ENCODE results near the gene CTNND2. TPM values are rescaled to one million over a fixed set of nuclear protein-coding genes. Genes with fewer than 3 reads are reported as not detected.

The CTNND2 gene
- total and polyA plus RNA-seq, 4 donors, result 36.5 to 183 (median 97.7) TPM

- peak in 1 of 6 donors; percentile 36 for DNase-seq (ENCODE audit: low read depth in 4 of 6, low spot score in 6 of 6)
- Histone ChIP-seq H3K9me3 (ENCODE audit: control insufficient read depth, insufficient read depth, low read length) (no peaks in the 10 kb centered on the region), H3K27me3 (ENCODE audit: control insufficient read depth, insufficient read depth, low read length) (no peaks in the 10 kb centered on the region), H3K4me1 (ENCODE audit: control insufficient read depth, insufficient read depth, low read length) (no peaks in the 10 kb centered on the region), H3K36me3 (ENCODE audit: control insufficient read depth, insufficient read depth, low read length) (no peaks in the 10 kb centered on the region), H3K4me3 (ENCODE audit: low read depth, low read length) (no peak overlapping the region), H3K27ac (ENCODE audit: low read depth, low read length) (no peak overlapping the region)
- 96% methylated on average over 7 of the region's 7 CpGs for WGBS (ENCODE audit: insufficient coverage)
Measured at GRCh38 chr5:11304641-11305040, 599.6 kb downstream of the CTNND2 start.

- no peaks in the 10 kb centered on the region for H3K27me3 ChIP-seq (ENCODE audit: control insufficient read depth, insufficient read depth, low read length)
- H3K27ac ChIP-seq (ENCODE audit: low read depth, low read length), result no peak overlapping the region
- H3K4me1 ChIP-seq (ENCODE audit: control insufficient read depth, insufficient read depth, low read length), result no peaks in the 10 kb centered on the region
- no peak overlapping the region for H3K4me3 ChIP-seq (ENCODE audit: low read depth, low read length)
- H3K36me3 ChIP-seq (ENCODE audit: control insufficient read depth, insufficient read depth, low read length), result no peaks in the 10 kb centered on the region
- DNase-seq (ENCODE audit: low read depth in 4 of 6, low spot score in 6 of 6), result no peak
- WGBS (ENCODE audit: insufficient coverage), result no CpG with 5 or more reads among the region's 2 CpGs
- no peaks in the 10 kb centered on the region for H3K9me3 ChIP-seq (ENCODE audit: control insufficient read depth, insufficient read depth, low read length)
Measured at GRCh38 chr5:11302663-11303062, 601.6 kb downstream of the CTNND2 start.

- Histone ChIP-seq H3K4me3 (ENCODE audit: low read depth, low read length) (no peak overlapping the region), H3K36me3 (ENCODE audit: control insufficient read depth, insufficient read depth, low read length) (no peaks in the 10 kb centered on the region), H3K9me3 (ENCODE audit: control insufficient read depth, insufficient read depth, low read length) (no peaks in the 10 kb centered on the region), H3K27ac (ENCODE audit: low read depth, low read length) (no peak overlapping the region), H3K27me3 (ENCODE audit: control insufficient read depth, insufficient read depth, low read length) (no peaks in the 10 kb centered on the region), H3K4me1 (ENCODE audit: control insufficient read depth, insufficient read depth, low read length) (no peaks in the 10 kb centered on the region)
- DNase-seq (ENCODE audit: low read depth in 4 of 6, low spot score in 6 of 6), result no peak
- WGBS (ENCODE audit: insufficient coverage), result 86% methylated on average over 7 of the region's 9 CpGs
Measured at GRCh38 chr5:11301171-11301570, 603.1 kb downstream of the CTNND2 start.

DNA sequence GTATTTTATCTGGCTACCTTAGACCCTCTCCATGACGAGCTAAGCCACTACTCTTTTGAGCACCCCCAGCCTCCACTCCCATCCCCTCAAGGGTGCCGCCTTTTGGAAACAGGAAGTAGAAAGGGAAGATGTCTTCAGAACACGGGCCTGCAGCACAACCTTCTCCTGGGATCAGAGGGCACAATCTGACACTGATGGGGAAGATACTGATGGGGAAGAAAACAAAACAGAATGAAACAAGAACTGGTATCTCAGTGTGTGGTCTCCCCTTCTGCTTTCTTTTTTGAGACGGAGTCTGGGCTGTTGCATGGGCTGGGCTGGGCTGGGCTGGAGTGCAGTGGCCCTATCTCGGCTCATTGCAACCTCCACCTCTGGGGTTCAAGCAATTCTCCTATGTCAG lies 603.5 kb downstream of the CTNND2 start:
- Histone ChIP-seq H3K27ac (ENCODE audit: low read depth, low read length) (no peak overlapping the region), H3K27me3 (ENCODE audit: control insufficient read depth, insufficient read depth, low read length) (no peaks in the 10 kb centered on the region), H3K4me3 (ENCODE audit: low read depth, low read length) (no peak overlapping the region), H3K4me1 (ENCODE audit: control insufficient read depth, insufficient read depth, low read length) (no peaks in the 10 kb centered on the region), H3K9me3 (ENCODE audit: control insufficient read depth, insufficient read depth, low read length) (no peaks in the 10 kb centered on the region), H3K36me3 (ENCODE audit: control insufficient read depth, insufficient read depth, low read length) (no peaks in the 10 kb centered on the region)
- 73% methylated on average over 3 of the region's 5 CpGs for WGBS (ENCODE audit: insufficient coverage)
- no peak for DNase-seq (ENCODE audit: low read depth in 4 of 6, low spot score in 6 of 6)

DNA sequence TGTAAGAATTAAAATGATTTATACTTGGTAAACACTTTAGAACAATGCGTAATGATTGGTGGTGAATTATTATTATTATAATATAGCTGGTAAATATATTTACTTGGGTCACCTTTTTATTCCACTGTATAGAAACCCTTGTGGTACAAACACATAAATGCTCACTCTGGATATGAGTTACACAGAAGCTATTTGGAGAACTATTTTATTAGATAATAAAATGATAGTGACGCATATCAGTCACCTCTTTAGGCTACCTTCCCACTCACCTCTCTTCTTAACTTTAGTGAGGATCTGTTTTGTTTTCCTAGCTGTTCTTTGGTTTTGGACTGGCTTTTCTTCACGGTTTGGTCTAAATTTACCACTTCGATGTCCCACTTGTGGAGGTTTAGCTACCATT lies 605.4 kb downstream of the CTNND2 start:
- WGBS (ENCODE audit: insufficient coverage), result no CpG with 5 or more reads among the region's 4 CpGs
- no peaks in the 10 kb centered on the region for H3K9me3 ChIP-seq (ENCODE audit: control insufficient read depth, insufficient read depth, low read length)
- H3K4me1 ChIP-seq (ENCODE audit: control insufficient read depth, insufficient read depth, low read length), result no peaks in the 10 kb centered on the region
- H3K27ac ChIP-seq (ENCODE audit: low read depth, low read length), result no peak overlapping the region
- no peaks in the 10 kb centered on the region for H3K36me3 ChIP-seq (ENCODE audit: control insufficient read depth, insufficient read depth, low read length)
- no peak overlapping the region for H3K4me3 ChIP-seq (ENCODE audit: low read depth, low read length)
- H3K27me3 ChIP-seq (ENCODE audit: control insufficient read depth, insufficient read depth, low read length), result no peaks in the 10 kb centered on the region
- DNase-seq (ENCODE audit: low read depth in 4 of 6, low spot score in 6 of 6), result no peak

DNA sequence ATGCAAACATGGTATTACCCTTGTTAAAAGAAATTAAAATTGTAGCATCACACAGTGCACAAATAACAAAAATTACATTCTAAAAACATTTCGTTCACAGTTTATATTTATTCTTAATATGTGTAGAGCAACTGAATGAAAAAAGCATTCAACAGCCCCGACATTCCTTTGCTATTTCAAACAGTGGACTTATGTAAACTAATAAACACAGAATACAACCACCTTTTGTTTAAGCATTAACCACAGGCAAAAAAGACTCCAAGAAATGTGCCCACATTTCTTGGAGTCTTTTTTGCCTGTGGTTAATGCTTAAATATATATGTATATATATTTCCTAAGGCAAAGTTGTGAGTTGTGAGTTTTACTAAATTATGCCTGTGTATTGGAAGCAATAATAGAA lies 610.7 kb downstream of the CTNND2 start:
- H3K27ac ChIP-seq (ENCODE audit: low read depth, low read length), result no peak overlapping the region
- no peaks in the 10 kb centered on the region for H3K27me3 ChIP-seq (ENCODE audit: control insufficient read depth, insufficient read depth, low read length)
- no CpG with 5 or more reads among the region's 2 CpGs for WGBS (ENCODE audit: insufficient coverage)
- peaks cover 3% of the 10 kb centered on the region for H3K4me1 ChIP-seq (ENCODE audit: control insufficient read depth, insufficient read depth, low read length)
- no peak for DNase-seq (ENCODE audit: low read depth in 4 of 6, low spot score in 6 of 6)
- H3K36me3 ChIP-seq (ENCODE audit: control insufficient read depth, insufficient read depth, low read length), result no peaks in the 10 kb centered on the region
- no peaks in the 10 kb centered on the region for H3K9me3 ChIP-seq (ENCODE audit: control insufficient read depth, insufficient read depth, low read length)
- no peak overlapping the region for H3K4me3 ChIP-seq (ENCODE audit: low read depth, low read length)

GRCh38 chr5:11292648-11293356 lies 611.4 kb downstream of the CTNND2 start:
- Histone ChIP-seq H3K36me3 (ENCODE audit: control insufficient read depth, insufficient read depth, low read length) (no peaks in the 10 kb centered on the region), H3K9me3 (ENCODE audit: control insufficient read depth, insufficient read depth, low read length) (no peaks in the 10 kb centered on the region), H3K27ac (ENCODE audit: low read depth, low read length) (no peak overlapping the region), H3K4me3 (ENCODE audit: low read depth, low read length) (no peak overlapping the region), H3K27me3 (ENCODE audit: control insufficient read depth, insufficient read depth, low read length) (no peaks in the 10 kb centered on the region), H3K4me1 (ENCODE audit: control insufficient read depth, insufficient read depth, low read length) (peaks cover 3% of the 10 kb centered on the region)
- DNase-seq (ENCODE audit: low read depth in 4 of 6, low spot score in 6 of 6), result no peak
- no CpG with 5 or more reads among the region's 1 CpG for WGBS (ENCODE audit: insufficient coverage)

GRCh38 chr5:11289733-11290132 lies 614.5 kb downstream of the CTNND2 start:
- 83% methylated on average over 4 of the region's 5 CpGs for WGBS (ENCODE audit: insufficient coverage)
- H3K9me3 ChIP-seq (ENCODE audit: control insufficient read depth, insufficient read depth, low read length), result no peaks in the 10 kb centered on the region
- H3K36me3 ChIP-seq (ENCODE audit: control insufficient read depth, insufficient read depth, low read length), result no peaks in the 10 kb centered on the region
- H3K27me3 ChIP-seq (ENCODE audit: control insufficient read depth, insufficient read depth, low read length), result no peaks in the 10 kb centered on the region
- peaks cover 3% of the 10 kb centered on the region for H3K4me1 ChIP-seq (ENCODE audit: control insufficient read depth, insufficient read depth, low read length)
- no peak for DNase-seq (ENCODE audit: low read depth in 4 of 6, low spot score in 6 of 6)
- H3K4me3 ChIP-seq (ENCODE audit: low read depth, low read length), result no peak overlapping the region
- H3K27ac ChIP-seq (ENCODE audit: low read depth, low read length), result no peak overlapping the region

DNA sequence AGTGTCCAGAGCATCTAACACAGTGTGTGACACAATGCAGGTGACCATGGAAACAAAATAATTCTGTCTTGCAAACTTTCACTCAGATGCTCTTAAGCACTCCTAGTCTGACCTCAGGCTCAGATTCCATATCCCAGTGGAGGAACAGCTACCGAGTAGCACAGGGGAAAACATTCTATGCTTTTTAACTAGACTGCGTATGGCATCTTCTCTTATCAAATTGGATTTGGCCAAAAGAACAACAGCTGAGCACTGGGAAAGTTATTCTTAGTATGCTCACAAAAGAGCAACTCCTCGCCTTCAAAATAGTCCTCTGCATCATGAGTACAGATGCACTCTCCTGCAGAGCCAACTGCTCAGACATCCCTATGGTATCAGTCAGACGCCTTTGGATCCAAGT lies 615.0 kb downstream of the CTNND2 start:
- Histone ChIP-seq H3K4me3 (ENCODE audit: low read depth, low read length) (no peak overlapping the region), H3K36me3 (ENCODE audit: control insufficient read depth, insufficient read depth, low read length) (no peaks in the 10 kb centered on the region), H3K27ac (ENCODE audit: low read depth, low read length) (no peak overlapping the region), H3K9me3 (ENCODE audit: control insufficient read depth, insufficient read depth, low read length) (no peaks in the 10 kb centered on the region), H3K27me3 (ENCODE audit: control insufficient read depth, insufficient read depth, low read length) (no peaks in the 10 kb centered on the region), H3K4me1 (ENCODE audit: control insufficient read depth, insufficient read depth, low read length) (peaks cover 3% of the 10 kb centered on the region)
- 84% methylated on average over 2 of the region's 4 CpGs for WGBS (ENCODE audit: insufficient coverage)
- peak in 1 of 6 donors; percentile 44 for DNase-seq (ENCODE audit: low read depth in 4 of 6, low spot score in 6 of 6)

- no peak for DNase-seq (ENCODE audit: low read depth in 4 of 6, low spot score in 6 of 6)
- no peak overlapping the region for H3K27ac ChIP-seq (ENCODE audit: low read depth, low read length)
- H3K27me3 ChIP-seq (ENCODE audit: control insufficient read depth, insufficient read depth, low read length), result no peaks in the 10 kb centered on the region
- H3K4me1 ChIP-seq (ENCODE audit: control insufficient read depth, insufficient read depth, low read length), result no peaks in the 10 kb centered on the region
- H3K36me3 ChIP-seq (ENCODE audit: control insufficient read depth, insufficient read depth, low read length), result no peaks in the 10 kb centered on the region
- WGBS (ENCODE audit: insufficient coverage), result 86% methylated on average over 4 of the region's 5 CpGs
- H3K4me3 ChIP-seq (ENCODE audit: low read depth, low read length), result no peak overlapping the region
- peaks cover 1% of the 10 kb centered on the region for H3K9me3 ChIP-seq (ENCODE audit: control insufficient read depth, insufficient read depth, low read length)
Measured at GRCh38 chr5:11281842-11282241, 622.4 kb downstream of the CTNND2 start.
